Left renal pelvis (tissue), 4 donors: Measurements from ENCODE around the gene ZBTB8B. TPM values are rescaled to one million over a fixed set of nuclear protein-coding genes. Genes with fewer than 3 reads are reported as not detected.
A peak's percentile ranks its signal among the peaks of the same experiment; 100 is the strongest.
"Not testable (repeated sequence)": the region's sequence is repeated elsewhere in the genome, so short reads cannot be mapped to it uniquely, and the experiment has no call there.

Experiments
- DNase-seq, 4 donors: peaks; one replicate each; pipeline ENCODE4 v3.0.0-alpha.2; 2013; ENCODE audit warnings: low read depth in 4 of 4, low spot score in 3 of 4
- polyA plus RNA-seq, 4 donors: library from polyadenylated mRNA; unstranded; fragments of 120-200 nt; gene quantifications; one replicate each; pipeline ENCODE4 v1.2.1, GENCODE V29; 2013; ENCODE audit not compliant: insufficient read length in 4 of 4

ZBTB8B gene
- polyA plus RNA-seq = 1 to 10 TPM in 3 of 4 donors, under 1 TPM in 1; 0.34 to 2.0 (median 1.2) TPM

DNA sequence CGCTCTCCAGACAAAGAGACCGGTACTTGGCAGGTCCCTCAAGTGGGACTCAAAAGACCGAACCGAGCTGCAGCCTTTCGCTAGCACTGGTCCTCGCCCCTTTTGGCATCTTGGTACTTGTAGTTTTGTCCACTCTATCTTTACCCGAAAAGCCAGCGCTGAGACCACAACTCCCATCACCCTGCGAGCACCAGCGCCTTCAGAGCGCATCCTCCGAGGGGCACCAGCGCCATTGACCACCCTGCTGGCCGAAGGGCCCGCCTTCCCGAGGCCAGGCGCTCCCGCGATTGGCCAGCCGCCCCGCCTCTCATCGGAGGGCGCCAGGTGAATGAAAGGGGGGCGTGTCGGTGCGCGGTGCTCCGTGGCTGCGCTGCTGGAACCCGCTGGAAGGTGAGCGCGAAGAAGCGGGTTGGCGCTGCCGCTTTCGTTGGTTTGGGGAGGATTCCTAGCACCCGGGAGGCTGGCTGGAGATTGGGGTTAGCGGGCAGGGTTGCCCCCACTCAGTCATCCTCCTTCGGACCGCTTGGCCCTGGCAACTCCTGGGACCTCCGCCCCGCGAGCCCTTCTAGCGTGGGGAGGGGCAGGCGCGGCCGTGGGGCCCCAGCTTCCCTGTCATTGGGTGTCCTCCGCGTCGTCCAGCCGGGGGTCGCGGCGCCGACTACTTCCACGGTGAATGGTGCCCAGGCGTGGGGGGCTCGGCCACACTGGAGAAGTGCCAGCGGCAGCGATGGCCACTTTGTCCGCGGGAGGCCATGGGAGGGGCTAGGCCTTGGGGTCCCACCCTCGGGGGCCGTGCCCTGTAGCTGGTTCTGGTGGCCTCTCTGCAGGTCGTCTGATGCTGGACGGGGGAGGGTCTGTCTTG is at the start of gene ZBTB8B:
ZBTB8B (plus strand) TSS at position 357 of the 862 bp plus-strand sequence. CDS start 5,553 bp downstream, outside the sequence.
- peak; percentile 77 to 93 (median 84) for DNase-seq

- no peak for DNase-seq
These were observed 43.1 kb upstream of the ZBTB8B start for GRCh38 chr1:32421775-32422174.

DNA sequence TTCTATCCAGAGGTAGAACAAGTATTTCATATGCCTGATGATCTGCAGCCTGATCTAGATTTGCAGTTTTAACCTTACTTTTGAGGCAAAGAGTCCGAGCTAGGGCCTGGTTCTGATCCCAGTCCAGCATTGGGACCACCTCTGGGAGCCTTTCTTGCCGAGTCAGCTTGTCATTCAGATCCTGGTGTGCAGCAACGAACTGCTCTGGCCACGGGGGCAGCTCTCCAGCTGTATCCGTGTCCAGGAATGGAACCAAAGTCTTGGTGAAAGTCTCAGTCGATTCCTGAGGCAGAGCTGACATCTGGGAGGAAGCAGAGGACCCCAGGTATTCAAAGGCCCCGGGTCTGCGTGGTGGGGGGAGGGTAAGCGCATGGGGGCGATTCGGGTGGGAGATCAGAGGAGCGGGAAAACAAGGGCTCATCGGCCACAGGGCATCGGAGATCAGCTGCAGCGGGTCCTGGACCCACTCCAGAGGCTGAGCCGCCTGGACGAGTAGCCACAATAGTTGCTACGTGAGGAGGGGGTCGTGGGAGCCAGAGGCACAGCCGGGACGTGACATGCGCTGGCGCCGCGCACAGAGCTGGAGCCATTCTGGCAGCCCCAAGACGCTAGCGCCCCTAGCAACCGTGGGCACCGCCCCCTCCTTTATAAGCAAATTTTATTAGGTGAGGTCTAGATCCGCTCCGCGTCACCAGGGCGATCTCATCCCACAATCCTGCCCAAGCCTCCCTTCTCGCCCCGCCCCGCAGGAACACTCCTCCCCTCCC is 38.2 kb upstream of the ZBTB8B start:
- DNase-seq = peak in 1 of 4 donors; percentile 29

- DNase-seq = no peak
These were observed 37.5 kb upstream of the ZBTB8B start for GRCh38 chr1:32427264-32427963.

- no peak for DNase-seq
These were observed 33.0 kb upstream of the ZBTB8B start for GRCh38 chr1:32431736-32432400.

- DNase-seq = no peak
These were observed 26.7 kb upstream of the ZBTB8B start for GRCh38 chr1:32438136-32438535.

DNA sequence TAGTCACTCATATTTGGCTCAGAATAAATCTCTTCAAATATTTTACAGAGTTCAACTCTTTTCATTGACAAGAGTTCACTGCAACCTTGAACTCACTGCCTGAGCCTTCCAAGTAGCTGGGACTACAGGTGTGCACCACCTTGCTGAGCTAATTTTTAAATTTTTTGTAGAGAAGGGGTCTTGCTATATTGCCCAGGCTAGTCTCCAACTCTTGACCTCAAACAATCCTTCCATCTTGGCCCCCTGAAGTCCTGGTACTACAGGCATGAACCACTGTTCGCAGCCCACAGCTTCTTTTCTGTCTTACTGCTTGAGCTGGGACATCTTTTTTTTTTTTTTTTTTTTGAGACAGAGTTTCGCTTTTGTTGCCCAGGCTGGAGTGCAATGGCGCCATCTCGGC is 26.1 kb upstream of the ZBTB8B start:
- not testable (repeated sequence) for DNase-seq

GRCh38 chr1:32441467-32441866 is 23.4 kb upstream of the ZBTB8B start:
- DNase-seq = not testable (repeated sequence)

DNA sequence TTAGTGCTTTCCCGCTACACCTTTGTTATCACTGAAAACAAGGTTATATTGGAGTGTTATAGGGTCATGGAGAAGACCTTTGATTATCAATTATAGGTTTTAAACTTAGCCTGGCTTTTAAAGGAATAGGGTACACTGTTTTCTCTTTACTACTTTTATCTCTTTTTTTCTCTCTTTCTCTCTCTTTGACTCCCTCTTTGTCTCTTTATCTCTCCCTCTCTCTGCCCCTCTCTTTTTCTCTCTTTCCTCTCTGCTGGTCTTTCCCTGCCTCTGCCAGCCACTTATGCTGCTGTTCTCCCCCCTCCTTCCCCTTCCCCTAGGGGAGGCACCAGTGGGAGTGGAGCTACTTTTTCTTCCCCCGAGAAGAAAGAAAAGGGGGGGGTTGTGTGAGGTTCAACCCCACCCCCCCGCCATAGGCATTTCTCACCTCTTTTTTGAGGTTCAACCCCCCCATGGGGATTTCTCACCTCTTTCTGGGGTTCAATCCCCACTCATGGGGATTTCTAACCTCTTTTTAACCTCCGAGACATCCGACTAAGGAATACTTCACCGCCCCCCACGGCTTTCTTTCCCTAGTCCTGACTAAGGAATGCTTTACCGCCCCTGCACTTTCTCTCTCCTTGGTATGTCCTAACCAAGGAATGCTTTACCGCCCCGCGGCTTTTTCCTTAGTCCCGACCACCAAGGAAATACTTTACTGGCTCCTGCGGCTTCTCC is 17.2 kb upstream of the ZBTB8B start:
- DNase-seq = no peak

DNA sequence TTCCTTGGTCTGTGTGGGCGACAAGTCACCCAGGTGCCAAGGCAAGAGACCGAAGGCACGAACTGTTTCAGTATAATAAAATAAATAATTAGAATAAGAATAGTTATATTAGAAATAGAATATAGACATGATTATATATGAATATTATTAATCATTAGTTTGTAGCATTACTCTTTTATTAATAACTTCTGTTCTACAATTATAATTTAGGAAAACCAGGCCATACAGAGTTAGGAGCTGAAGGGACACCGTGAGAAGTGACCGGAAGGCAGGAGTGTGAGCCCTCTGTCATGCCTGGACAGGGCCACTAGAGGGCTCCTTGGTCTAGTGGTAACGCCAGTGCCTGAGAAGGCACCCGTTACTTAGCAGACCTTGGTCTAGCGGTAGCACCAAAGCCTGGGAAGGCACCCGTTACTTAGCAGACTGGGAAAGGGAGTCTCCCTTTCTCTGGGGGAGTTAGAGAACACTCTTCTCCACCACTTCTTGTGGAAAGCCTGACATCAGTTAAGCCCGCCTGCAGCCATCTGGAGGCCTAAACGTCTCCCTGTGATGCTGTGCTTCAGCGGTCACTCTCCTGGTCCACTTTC is 16.6 kb upstream of the ZBTB8B start:
- not testable (repeated sequence) for DNase-seq

DNA sequence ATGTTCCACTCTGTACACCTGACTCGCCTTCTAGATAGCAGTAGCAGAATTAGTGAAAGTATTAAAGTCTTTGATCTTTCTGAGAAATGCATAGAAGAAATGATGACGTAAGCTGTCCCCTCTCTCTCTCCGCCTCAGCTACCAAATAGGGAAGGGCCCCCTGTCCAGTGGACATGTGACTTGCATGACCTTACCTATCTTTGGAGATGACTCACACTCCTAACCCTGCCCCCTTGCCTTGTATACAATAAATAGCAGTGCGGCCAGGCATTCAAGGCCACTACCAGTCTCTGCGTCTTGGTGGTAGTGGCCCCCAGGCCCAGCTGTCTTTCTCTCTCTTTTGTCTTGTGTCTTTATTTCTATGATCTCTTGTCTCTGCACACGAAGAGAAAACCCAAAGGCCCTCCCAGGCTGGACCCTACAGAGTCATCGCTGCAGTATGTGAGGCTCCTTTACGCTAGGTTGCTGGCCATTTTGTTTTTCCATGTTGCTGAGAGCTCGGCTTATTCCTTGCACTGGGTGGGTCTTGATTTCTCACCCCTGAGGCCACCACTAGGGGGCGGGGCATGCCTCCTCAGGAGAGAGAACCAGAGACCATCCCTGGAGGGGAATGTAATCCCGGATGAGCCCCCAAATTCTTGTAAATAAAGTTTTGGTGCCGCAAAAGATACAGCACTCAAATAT is 16.0 kb upstream of the ZBTB8B start:
- no peak for DNase-seq

DNA sequence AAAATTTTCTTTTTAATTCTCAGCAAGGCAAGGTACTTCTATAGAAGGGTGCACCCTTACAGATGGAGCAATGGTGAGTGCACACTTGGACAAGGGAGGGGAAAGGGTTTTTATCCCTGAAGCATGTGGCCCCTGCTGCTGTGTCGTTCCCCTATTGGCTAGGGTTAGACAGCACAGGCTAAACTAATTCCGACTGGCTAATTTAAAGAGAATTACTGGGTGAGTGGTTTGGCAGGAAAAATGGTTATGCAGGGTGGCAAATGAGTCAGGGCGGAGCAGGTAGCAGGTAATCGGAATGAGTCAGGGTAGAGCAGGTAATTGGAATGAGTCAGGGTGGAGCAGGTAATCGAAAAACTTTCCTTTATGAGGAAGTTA is 15.4 kb upstream of the ZBTB8B start:
- not testable (repeated sequence) for DNase-seq

DNA sequence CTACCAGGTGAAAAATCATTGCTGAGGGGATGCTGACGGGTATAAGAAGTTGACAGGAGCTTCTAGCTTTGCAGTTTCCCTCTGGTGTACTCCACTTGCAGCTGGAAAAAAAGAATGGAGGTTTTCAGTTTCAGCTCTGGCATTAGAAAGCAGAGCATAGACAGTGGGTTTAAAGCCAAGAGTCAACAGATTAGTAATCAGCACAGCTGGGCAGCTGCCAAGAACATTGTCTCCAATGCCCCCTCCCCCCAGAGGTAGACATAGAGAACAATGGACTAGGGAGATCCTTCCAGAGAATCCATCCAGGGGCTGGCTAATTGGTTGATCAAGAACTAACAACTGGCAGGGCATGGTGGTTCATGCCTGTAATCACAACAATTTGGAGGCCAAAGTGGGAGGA is 10.1 kb upstream of the ZBTB8B start:
- DNase-seq = no peak

GRCh38 chr1:32455958-32456357 is 8.9 kb upstream of the ZBTB8B start:
- DNase-seq = no peak

DNA sequence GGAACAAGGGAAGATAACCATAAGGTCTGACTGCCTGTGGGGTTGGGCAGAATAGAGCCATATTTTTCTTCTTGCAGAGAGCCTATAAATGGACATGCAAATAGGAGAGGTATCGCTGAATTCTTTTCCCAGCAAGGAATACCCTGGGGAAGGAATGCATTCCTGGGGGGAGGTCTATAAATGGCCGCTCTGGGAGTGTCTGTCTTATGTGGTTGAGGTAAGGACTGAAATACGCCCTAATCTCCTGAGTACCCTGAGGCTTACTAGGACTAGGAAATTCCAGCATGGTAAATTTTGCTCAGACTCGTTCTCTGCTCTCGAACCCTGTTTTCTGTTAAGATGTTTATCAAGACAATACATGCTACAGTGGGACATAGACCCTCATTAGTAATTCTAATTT is 6.1 kb upstream of the ZBTB8B start:
- DNase-seq = not testable (repeated sequence)

DNA sequence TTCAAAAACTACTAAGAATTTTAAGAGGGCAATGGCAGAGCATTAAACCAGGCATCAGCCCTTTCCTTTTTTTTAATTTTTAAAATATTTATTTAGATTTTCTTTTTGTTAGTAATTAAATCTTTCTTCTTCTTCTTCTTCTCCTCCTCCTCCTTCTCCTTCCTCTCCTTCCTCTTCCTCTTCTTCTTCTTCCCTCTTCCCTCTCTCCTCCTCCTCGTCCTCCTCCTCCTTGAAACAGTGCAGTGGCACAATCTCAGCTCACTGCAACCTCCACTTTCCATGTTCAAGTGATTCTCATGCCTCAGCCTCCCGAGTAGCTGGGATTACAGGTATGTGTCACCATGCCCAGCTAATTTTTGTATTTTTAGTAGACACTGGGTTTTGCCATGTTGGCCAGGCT is 1.9 kb upstream of the ZBTB8B start:
- DNase-seq = not testable (repeated sequence)

- no peak for DNase-seq
These were observed 619 bp upstream of the ZBTB8B start for GRCh38 chr1:32464191-32464715.

DNA sequence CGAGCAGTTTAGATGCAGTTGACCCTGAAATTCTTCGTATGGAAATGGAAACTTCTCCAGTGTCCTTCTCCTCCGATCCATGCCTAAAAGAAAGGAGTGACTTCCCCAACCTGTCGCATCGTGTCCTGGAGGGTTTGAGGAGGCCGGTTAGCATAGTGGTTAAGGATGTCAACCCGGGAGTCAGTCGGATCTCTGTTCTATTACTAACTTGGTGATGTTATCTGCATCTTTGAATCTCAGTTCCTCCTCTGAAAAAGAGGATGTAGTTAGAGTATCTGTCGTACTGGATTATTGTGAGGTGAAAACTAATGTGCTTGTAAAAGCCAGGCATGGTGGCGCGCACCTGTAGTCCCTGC is 684 bp downstream of the ZBTB8B start:
- no peak for DNase-seq

GRCh38 chr1:32466761-32467160 is 1.9 kb downstream of the ZBTB8B start:
- DNase-seq = no peak
